Vagina (tissue), 2 donors: ENCODE results near the gene FIZ1.

Experiments
- CTCF ChIP-seq, 3 experiments: fragments of 450-650 bp in 2 of 3; fragments of 200-600 bp in 1 of 3; sonication (generic) in 1 of 3; IDR thresholded peaks; one replicate each; pipeline ENCODE4 v1.5.1; 2017 to 2019; ENCODE audit warnings: antibody characterized with exemption in 3 of 3, mild to moderate bottlenecking in 2 of 3, moderate library complexity in 2 of 3
- POLR2A ChIP-seq, 2 donors: fragments of 450-650 bp; IDR thresholded peaks; one replicate each; pipeline ENCODE4 v1.6.1; 2017; ENCODE audit warnings: antibody characterized with exemption in 2 of 2, mild to moderate bottlenecking in 2 of 2, moderate library complexity in 2 of 2

- no peak for TF ChIP-seq CTCF (IDR thresholded peaks at IDR 0.05)
- TF ChIP-seq POLR2A (IDR thresholded peaks at IDR 0.05): no peak
These were observed 24.2 kb upstream of the FIZ1 start for GRCh38 chr19:55623561-55623960.
